Transverse colon (tissue), 4 donors: Measurements from ENCODE around the gene AZU1.

ENCODE experiments used
- EP300 ChIP-seq: sonication (generic); formaldehyde crosslinking; IDR thresholded peaks from one replicate; pipeline ENCODE4 v1.6.1; 2017; ENCODE audit warnings: antibody characterized with exemption, low read depth
- POLR2A ChIP-seq: fragments of 450-650 bp; IDR thresholded peaks from one replicate; pipeline ENCODE4 v1.6.1; 2016; ENCODE audit warnings: antibody characterized with exemption, mild to moderate bottlenecking, moderate library complexity
- POLR2AphosphoS5 ChIP-seq, 3 donors: sonication (generic); formaldehyde crosslinking; IDR thresholded peaks; one replicate each; pipeline ENCODE4 v1.6.1; 2016; ENCODE audit warnings: antibody characterized with exemption in 3 of 3
- TF ChIP-seq, protein P1 (sequence below), 5 experiments: fragments of 200-600 bp in 3 of 5; fragments of 450-650 bp in 2 of 5; sonication (generic) in 3 of 5; IDR thresholded peaks; 1 replicate in 2 of 5; 2 replicates in 3 of 5; pipeline ENCODE4 v1.5.1; 2016 to 2017; ENCODE audit warnings: antibody characterized with exemption in 5 of 5, inconsistent platforms in 3 of 5, mild to moderate bottlenecking in 2 of 5, moderate library complexity in 1 of 5

DNA sequence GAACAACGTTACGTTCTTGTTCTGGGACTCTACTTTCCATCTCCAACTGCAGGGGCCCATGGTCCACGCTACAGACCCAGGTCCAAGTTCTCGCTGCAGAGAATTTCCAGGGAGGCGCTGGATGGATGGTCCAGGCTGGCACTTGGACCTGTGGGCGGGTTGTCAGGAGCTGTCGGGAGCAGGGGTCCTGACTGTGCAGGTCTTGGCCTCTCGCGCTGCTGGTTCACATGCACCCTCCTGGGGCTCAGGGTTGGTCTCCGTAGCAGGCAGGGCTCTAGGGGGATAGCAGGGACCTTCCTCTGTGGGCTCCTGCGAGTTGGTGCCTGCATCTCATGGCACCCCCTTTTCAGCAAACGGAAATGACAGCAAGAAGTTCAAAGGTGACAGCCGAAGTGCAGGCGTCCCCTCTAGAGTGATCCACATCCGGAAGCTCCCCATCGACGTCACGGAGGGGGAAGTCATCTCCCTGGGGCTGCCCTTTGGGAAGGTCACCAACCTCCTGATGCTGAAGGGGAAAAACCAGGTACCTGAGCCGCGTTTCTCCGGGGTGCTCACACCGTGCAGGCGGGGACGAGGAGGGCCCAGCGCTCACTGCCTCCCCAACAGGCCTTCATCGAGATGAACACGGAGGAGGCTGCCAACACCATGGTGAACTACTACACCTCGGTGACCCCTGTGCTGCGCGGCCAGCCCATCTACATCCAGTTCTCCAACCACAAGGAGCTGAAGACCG lies 23.8 kb upstream of the AZU1 start:
- TF ChIP-seq POLR2AphosphoS5 (IDR thresholded peaks at IDR 0.05), result no peak
- TF ChIP-seq POLR2A, result no peak
- TF ChIP-seq, protein P1, sequence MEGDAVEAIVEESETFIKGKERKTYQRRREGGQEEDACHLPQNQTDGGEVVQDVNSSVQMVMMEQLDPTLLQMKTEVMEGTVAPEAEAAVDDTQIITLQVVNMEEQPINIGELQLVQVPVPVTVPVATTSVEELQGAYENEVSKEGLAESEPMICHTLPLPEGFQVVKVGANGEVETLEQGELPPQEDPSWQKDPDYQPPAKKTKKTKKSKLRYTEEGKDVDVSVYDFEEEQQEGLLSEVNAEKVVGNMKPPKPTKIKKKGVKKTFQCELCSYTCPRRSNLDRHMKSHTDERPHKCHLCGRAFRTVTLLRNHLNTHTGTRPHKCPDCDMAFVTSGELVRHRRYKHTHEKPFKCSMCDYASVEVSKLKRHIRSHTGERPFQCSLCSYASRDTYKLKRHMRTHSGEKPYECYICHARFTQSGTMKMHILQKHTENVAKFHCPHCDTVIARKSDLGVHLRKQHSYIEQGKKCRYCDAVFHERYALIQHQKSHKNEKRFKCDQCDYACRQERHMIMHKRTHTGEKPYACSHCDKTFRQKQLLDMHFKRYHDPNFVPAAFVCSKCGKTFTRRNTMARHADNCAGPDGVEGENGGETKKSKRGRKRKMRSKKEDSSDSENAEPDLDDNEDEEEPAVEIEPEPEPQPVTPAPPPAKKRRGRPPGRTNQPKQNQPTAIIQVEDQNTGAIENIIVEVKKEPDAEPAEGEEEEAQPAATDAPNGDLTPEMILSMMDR (IDR thresholded peaks at IDR 0.05), result no peak
- no peak for TF ChIP-seq EP300
